Amniotic stem cell (primary cell): ENCODE data around the gene UBL3.
A peak's percentile ranks its signal among the peaks of the same experiment; 100 is the strongest.

Experiments
- DNase-seq: peaks from one replicate; lab custom pipeline; 2025; lab: John Stamatoyannopoulos, UW

The UBL3 gene

DNA sequence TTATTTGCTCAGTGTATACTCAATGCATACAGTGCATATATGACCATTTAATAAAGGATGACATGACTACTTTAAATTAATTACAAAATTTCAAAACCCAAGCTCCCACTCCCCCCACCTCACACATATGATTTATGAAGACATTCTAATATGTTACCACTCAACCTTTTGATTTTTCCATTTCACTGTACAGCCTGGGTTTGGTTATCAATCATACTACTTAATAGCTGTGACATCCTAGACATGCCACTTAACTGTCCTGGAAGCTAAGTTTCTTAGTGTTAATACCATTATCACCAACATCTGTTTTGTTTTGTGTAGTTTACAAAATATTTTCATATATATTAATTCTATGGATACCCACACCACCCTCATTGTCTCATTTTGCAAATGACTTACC, 42.2 kb downstream of the UBL3 start:
- DNase-seq: no peak

DNA sequence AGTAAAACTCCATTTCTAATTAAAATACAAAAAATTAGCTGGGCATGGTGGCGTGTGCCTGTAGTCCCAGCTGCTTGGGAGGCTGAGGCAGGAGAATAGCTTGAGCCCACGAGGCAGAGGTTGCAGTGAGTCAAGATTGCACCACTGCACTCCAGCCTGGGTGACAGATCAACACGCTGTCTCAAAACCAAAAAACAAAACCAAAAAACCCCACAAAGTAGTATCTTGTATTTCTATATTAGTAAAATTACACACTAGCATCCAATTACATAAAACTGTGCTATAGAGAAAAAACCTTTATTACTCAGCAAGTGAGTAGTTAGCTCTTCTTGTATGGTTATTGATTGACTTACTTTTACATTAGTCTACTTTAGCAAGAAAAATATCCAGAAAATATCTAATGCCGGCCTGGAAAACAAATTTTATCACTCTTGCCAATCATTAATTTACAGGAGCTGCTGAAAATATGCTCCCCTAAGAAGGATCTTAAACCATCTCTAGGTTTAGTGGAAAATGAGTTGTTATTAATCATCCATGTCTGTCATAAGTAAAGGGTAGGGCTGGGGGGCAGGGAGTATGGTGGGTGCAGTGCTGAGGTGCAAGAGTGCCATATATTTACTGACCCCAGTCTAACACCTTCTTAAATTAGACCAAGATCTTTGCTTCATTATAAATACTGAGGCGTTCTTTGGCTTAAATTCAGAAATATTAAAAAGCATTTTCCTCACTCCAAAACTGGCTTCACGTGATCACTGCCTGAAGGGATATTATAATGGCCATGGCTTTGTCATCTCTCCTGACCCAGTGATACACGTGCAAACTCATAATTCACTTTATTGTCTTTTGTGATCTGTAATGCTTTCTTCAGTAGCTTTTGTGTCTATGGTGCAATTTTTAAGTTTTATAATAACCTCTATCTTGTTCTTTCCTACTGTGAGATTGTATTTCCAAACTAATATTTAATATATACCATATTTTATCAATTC, 44.1 kb downstream of the UBL3 start:
- no peak for DNase-seq

DNA sequence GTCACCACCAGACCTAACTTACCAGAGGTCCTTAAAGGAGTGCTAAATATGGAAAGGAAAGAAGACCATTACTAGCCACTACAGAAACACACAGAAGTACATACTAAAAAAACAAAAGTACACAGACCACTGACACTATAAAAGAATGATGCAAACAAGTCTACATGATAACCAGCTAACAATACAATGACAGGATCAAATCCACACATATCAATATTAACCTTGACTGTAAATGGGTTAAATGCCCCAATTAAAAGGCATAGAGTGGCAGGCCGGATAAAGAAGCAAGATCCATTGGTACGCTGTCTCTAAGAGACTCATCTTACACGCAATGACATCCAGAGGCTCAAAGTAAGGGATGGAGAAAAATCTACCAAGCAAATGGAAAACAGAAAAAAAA, 47.2 kb downstream of the UBL3 start:
- no peak for DNase-seq

- DNase-seq: no peak
Observed at GRCh38 chr13:29802621-29803020, 47.8 kb downstream of the UBL3 start.

GRCh38 chr13:29801737-29802305, 48.6 kb downstream of the UBL3 start:
- DNase-seq: no peak

DNA sequence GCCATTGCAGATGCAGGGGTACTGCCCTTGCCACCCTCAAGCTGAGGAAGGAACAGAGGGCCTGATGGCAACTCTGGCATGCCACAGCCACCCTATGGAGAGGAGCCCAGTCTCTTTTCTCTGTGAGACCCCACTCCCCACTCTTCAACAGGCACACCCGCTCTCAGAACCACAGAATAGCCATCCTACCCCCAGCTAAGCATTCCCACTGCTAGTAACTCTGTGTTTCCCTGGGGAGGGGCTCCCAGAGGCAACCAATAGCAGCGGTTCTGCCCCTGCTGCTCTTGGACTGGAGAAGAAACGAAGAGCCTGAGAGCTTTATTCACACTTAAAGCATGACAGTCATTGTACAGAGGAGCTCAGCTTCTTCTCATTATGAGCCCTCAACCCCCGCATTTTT, 49.3 kb downstream of the UBL3 start:
- DNase-seq: no peak

- no peak for DNase-seq
Observed at GRCh38 chr13:29800687-29801086, 49.7 kb downstream of the UBL3 start.

GRCh38 chr13:29799041-29799440, 51.4 kb downstream of the UBL3 start:
- no peak for DNase-seq

GRCh38 chr13:29791997-29792780, 58.2 kb downstream of the UBL3 start:
- DNase-seq: no peak

- DNase-seq: no peak
Observed at GRCh38 chr13:29791508-29791907, 58.9 kb downstream of the UBL3 start.

GRCh38 chr13:29786698-29787097, 63.7 kb downstream of the UBL3 start:
- no peak for DNase-seq

- DNase-seq: no peak
Observed at GRCh38 chr13:29785978-29786377, 64.4 kb downstream of the UBL3 start.

- DNase-seq: no peak
Observed at GRCh38 chr13:29782798-29783197, 67.6 kb downstream of the UBL3 start.

DNA sequence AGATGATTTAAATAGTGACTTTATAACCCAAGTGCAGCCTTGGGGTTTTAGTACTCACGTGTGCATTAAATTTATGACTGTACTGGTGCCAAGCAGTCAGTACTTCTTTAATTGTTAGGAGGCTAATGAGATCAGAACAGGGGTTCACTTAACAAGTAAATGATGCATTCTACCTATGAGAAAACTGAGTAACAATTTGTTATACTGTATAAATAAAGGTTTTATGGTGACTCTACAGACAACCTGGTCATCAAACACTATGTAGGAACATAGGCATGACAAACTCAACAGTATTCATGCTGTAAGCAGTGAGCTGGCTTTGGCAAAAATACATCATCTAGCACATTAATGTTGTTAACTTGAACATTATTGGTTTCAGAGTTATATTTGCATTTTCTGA, 75.6 kb downstream of the UBL3 start:
- no peak for DNase-seq

GRCh38 chr13:29771247-29771646, 79.2 kb downstream of the UBL3 start:
- peak; percentile 31 for DNase-seq

DNA sequence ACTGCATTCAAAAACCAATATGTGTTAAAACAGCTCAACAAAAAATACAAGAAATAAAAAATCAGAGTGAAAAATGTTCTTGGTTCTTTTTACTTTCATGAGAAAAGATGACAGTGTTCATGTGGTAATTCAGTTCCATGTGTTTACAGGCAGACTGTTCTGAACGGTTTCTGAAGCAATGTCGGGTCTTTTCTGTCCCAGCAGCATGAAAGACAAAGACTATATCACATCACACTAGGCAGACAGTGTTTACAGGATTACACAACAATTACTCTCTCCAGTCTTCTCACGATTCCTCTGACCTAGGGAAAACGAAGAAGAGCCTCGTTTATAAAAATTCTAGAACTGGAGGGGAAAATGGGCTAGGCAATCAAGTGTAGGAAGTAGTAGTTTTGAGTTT, 83.4 kb downstream of the UBL3 start:
- DNase-seq: no peak

DNA sequence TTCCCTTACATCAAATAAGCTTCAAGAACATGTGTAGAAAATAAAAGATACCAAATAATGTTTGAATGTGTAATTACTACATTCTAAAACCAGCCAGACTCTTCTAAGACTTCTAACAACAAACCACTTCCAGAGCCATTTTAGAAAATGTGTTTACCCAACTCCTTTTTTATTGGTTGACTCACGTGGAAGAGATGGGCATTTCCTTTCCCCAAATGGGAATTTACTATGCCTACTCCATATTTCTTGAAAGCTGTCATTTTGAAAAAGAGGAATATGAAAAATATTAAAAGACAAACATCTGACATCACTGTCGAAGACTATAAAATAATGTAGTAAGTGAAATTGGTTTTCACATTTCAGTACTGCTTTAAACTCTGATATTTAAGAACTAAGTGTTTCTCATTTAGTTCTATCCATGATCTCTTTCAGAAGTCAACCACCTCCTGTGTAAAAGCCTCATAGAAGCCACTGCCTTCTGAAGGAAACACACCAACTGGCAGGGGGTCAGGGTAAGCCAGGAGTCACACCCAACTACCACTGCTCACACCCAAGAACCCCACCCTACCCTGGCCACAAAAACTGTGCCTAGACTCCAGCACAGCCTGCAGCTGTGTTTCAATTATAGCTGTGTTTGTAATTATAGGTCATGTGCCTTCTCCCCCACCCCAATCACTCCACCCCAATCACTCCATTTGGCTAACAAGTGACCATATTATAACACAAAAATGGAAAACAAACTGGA, 86.8 kb downstream of the UBL3 start:
- DNase-seq: no peak

GRCh38 chr13:29761815-29762214, 88.6 kb downstream of the UBL3 start:
- no peak for DNase-seq

GRCh38 chr13:29761160-29761559, 89.3 kb downstream of the UBL3 start:
- no peak for DNase-seq

DNA sequence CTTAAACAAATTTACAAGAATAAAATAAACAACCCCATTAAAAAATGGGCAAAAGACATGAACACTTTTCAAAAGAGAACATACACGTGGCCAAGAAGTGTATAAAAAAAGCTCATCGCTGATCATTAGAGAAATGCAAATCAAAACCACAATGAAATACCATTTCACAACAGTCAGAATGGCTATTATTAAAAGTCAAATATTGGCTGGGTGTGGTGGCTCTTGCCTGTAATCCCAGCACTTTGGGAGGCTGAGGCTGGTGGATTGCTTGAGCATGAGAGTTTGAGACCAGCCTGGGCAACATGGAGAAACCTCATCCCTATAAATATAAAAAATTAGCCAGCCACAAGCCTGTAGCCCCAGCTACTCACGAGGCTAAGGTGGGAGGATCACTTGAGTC, 89.9 kb downstream of the UBL3 start:
- DNase-seq: no peak

DNA sequence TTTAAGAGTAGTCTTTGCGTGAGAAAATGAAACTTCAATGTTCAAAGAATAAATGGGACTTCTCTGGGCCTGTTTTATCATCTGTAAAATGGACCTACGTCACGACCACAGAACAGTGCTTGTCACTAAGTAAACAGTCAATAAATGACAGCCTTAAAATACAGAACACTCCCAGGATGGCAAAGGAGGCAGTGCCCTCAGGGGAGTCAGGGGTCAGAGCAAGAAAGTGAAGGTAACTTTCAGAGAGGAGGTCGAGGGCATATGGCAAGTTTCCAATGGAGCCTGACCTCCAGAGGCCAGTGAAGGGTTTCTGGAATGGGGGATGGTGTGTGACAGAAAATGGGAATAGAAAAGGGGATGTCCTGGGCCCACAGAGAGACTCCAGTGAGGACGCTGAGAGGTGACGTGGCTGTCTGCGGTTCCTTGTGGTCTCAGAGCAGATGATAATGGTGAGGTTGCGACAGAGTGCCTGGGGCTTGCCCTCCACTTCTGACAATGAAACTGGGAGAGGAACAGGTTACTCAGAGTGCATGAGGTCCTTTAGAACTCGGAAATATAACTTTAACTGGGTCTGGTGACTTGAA, 91.8 kb downstream of the UBL3 start:
- DNase-seq: no peak

GRCh38 chr13:29756506-29756905, 93.9 kb downstream of the UBL3 start:
- no peak for DNase-seq
